Measurements from ENCODE around the gene TCF19.
A peak's percentile ranks its signal among the peaks of the same experiment; 100 is the strongest.
"Not testable (repeated sequence)": the region's sequence is repeated elsewhere in the genome, so short reads cannot be mapped to it uniquely, and the experiment has no call there.

Gene TCF19

DNA sequence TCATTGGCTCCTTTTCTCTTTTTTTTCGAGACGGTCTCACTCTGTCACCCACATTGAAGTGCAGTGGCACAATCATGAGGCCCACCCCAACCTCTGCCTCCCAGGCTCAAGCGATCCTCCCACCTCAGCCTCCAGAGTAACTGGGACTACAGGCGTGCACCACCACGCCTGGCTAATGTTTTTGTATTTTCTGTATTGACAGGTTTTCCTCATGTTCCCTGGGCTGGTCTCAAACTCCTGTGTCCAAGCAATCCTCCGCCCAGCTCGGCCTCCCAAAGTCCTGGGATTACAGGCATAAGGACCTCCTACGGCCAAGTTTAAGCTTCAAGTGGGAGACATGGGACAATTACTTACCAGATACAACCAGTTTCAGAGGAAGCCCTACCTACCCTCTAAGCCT is 21.5 kb downstream of the TCF19 start:
- DNase-seq: no peak
- ATAC-seq: no peak

DNA sequence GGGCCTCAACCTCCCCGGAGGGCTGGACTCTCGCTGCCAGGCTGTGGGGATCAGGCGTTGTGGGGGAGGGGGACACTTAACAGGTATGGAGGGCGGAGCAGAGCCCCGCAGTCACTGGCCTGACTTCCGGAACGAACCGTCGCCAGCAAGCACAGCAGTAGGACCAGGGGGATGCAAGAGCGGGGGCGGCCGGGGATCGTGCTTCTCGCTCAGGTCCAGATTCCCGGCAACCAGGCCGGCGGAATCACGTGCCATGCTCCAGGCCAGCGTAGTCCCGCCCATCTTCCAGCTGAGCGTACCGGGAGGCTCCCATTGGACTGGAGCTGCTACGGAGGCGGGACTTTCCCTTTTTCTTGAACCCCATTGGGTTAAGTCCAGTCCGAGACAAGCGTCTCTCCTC is 22.1 kb downstream of the TCF19 start:
- DNase-seq: peak; percentile 77
- ATAC-seq: peak; percentile 99

DNA sequence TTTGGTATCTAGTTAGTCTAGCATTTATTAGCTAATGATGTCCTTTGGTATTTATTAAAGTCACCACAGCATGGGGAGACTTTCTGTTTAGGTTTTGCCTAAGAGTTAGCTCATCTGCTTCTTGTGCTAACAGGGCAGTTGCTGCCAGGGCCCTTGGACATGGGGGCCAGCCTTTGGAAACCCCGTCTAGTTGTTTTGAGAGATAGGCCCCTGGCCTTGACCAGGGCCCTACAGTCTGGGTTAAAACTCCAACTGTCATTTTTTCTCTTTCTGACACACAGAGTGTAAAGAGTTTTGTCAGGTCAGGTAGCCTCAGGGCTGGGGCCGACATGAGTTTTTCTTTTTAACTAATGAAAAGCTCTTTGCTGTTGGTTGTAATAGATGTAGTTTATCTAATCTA is 24.9 kb downstream of the TCF19 start:
- not testable (repeated sequence) for DNase-seq, ATAC-seq

DNA sequence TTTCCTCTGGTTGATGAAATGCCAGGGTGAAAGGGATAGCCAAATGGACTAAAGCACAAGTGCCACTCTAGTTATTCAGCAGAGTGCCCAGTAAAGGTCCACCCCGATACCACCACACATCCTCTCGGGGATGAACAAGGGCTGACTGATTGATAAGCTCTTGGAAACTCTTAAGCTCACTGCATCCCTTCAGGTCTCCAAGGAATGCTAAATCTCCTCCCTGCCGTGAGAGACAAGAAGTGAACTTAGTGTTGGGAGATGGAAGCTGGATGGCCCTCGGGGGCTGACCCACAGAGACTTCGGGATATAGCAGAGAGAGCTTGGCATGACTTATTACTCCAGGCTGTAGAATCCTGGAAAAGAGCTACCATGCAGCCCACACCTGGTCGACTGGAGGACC is 25.5 kb downstream of the TCF19 start:
- not testable (repeated sequence) for DNase-seq, ATAC-seq

DNA sequence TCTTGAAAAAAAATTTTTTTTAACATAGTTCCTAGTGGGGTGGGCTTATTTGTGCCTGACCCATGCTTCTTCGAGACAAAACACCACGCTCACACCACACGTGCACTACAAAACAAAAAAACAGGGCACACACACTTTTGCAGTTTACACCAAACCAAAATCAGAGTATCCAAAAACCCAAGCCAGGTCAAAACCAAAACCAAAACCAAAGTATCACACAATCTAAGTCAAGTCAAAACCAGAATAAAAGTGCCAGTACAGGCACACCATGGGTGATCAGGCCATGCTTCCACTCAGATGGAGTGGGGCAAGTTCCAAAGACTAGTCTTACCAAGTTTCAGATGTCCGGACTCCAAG is 27.3 kb downstream of the TCF19 start:
- not testable (repeated sequence) for ATAC-seq, DNase-seq

DNA sequence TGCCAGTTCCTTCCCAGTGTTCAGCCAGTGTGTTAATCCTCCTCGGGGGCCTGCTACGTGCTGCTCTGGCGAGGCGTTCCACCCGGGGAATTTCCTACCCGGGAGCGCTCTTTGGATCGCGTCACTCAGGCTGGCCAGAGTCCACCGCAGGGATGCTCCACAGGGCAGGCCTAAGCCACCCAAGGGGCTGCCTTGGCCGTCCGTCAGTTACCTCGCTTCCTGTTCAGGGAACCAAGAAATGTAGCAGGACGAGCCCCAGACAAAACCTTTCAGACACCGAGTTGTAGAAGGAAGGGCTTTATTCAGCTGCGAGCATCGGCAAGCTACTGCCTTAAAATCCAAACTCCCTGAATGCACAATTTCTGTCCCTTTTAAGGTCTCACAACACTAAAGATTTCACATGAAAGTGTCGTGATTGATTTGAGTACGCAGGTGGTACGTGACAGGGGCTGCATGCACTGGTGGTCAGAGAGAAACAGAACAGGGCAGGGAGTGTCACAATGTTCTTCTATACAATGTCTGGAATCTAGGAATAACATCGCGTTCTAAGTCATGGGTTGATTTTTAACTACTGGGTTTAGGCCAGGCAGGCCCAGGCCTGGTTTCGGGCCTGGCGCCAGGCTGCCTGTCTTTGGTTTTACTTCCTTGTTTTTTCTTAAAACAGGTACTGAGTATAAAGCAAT is 27.8 kb downstream of the TCF19 start:
- no peak for ATAC-seq

DNA sequence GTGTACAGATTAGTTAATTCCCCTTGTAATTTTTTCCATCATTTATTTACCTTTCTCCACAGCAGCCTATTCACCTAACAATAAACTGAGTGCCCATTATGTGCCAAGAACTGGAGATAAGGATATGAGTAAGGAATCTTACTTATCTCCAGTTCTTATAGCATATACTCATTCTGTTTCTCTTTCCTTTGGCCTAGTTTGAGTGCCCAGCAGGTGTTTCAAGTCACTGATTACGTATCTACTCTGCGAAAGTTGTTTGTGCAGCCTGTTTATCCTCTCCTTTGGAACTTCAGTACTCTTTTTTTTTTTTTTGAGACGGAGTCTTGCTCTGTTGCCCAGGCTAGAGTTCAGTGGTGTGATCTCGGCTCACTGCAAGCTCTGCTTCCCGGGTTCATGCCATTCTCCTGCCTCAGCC is 29.4 kb downstream of the TCF19 start:
- ATAC-seq (no peak), DNase-seq (no peak)

More for the DNA sequence above, 27.8 kb downstream of the TCF19 start:
- DNase-seq: no peak

DNA sequence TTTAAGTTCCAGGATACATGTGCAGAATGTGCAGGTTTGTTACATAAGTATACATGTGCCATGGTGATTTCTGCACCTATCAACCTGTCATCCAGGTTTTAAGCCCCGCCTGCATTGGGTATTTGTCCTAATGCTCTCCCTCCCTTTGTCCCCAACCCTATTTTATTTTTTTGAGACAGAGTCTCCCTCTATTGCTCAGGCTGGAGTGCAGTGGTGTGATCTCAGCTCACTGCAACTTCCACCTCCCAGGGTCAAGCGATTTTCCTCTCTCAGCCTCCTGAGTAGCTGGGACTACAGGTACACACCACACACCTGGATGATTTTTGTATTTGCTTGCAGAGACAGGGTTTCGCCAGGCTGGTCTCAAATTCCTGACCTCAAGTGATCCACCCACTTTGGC is 30.8 kb downstream of the TCF19 start:
- ATAC-seq, DNase-seq: not testable (repeated sequence)

DNA sequence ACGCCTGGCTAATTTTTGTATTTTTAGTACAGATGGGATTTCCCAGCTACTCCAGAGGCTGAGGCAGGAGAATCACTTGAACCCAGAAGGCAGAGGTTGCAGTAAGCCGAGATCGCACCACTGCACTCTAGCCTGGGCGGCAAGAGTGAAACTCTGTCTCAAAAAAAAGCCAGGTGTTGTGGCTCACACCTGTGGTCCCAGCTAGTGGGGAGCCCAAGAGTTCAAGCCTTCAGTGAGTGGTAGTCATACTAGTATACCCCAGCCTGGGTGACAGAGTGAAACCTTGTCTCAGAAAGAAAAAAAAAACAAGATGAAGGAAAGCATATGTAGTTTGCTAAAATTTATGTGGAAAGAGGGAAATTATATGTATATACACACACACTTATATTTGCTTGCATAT is 32.1 kb downstream of the TCF19 start:
- ATAC-seq: peak; percentile 23
- DNase-seq: no peak

DNA sequence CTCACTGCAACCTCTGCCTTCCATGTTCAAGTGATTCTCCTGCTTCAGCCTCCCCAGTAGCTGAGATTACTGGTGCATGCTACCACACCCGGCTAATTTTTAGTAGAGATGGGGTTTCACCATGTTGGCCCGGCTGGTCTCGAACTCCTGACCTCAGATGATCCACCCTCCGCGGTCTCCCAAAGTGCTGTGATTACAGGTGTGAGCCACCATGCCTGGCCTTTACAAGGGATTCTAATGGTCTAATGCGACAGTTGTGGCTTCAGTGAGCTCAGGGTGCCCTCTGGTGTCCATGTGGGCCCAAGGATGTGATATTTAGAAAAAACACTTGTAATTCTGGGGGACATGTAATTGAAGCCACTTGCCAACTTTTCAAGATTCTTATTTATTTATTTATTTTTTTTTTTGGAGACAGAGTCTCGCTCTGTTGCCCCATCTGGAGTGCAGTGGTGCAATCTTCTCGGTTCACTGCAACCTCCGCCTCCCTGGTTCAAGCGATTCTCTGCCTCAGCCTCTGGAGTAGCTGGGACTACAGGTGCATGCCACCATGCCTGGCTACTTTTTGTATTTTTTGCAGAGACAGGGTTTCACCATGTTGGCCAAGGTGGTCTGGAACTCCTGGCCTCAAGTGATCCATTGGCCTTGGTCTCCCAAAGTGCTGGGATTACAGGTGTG is 34.2 kb downstream of the TCF19 start:
- peak; percentile 72 for DNase-seq
- peak; percentile 42 for ATAC-seq

DNA sequence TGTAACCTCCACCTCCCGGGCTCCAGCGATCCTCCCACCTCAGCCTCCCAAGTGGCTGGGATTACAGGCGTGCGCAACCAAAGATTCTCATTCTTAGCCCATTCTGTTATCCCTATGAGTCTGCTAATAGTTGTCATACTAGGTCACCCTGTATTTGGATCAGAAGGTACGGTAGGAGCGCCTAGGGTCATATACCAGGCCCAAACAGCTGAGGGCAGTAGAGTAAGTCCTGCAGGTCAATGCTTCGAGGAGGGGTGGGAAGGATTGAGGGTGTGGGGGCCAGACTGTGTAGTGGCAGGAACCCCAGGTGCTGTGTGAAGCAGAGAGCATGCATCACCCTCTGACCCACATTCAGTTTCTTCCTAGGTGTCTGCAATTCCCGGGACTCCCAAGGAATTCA is 34.8 kb downstream of the TCF19 start:
- DNase-seq (no peak), ATAC-seq (no peak)

DNA sequence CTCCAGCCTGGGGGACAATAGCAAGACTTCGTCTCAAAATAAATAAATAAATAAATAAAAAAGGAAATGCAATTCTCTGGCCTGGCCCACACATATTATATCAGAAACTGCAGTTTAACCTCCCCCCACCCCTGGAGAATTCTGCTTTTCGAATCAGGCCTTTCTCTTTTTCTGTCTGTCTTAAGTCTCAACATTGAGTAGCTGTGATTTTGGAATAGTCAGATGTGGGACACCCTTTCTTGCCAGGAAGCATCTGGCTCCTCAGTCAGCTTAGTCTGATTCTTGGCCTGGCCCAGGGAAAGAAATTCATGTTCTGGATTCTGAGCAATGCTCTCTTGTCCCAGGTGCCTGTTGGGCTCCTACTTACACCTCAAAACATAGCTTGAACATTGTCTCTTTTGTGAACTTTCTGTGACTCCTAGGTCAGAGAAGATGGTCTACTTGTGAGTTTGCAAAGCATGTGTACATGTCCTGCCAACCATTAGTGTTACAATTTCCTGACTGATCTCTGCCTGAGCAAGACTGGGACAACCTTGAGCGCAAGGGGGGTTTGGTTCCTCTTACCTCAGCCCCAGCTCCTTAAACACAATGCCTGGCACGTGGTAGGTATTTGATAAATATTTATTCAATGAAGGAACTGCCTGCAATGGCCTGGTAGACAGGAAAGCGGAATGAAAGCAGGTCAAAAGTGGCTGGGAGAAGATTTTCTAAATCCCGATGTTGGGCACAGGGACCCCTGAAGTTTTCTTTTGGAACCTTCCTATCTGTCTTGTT is 35.9 kb downstream of the TCF19 start:
- ATAC-seq (no peak), DNase-seq (no peak)

DNA sequence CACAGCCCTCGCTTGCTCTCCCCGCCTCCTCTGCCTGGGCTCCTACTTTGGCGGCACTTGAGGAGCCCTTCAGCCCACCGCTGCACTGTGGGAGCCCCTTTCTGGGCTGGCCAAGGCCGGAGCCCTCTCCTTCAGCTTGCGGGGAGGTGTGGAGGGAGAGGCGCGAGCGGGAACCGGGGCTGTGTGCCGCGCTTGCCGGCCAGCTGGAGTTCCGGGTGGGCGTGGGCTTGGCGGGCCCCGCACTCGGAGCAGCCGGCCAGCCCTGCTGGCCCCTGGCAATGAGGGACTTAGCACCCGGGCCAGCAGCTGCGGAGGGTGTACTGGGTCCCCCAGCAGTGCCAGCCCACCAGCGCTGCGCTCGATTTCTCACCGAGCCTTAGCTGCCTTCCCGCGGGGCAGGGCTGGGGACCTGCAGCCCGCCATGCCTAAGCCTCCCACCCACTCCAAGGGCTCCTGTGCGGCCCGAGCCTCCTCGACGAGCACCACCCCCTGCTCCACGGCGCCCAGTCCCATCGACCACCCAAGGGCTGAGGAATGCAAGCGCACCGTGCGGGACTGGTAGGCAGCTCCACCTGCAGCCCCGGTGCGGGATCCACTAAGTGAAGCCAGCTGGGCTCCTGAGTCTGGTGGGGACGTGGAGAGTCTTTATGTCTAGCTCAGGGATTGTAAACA is 37.1 kb downstream of the TCF19 start:
- DNase-seq, ATAC-seq: not testable (repeated sequence)

DNA sequence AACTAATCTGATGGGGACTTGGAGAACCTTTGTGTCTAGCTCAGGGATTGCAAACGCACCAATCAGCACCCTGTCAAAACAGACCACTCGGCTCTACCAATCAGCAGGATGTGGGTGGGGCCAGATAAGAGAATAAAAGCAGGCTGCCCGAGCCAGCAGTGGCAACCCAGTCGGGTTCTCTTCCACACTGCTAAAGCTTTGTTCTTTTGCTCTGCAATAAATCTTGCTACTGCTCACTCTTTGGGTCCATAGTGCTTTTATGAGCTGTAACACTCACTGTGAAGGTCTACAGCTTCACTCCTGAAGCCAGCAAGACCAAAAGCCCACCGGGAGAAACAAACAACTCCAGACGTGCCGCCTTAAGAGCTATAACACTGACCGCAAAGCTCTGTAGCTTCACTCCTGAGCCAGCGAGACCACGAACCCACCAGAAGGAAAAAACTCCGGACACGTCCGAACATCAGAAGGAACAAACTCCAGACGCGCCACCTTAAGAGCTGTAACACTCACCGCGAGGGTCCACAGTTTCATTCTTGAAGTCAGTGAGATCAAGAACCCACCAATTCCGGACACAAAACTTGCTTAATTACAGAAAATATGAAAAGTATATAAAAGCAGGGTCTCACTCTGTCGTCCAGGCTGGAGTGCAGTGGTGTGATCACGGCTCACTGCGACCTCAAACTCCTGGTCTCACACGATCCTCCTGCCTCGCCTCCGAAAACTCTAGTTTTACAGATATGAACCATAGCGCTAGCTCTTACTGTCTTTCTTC is 38.0 kb downstream of the TCF19 start:
- DNase-seq: not testable (repeated sequence)

DNA sequence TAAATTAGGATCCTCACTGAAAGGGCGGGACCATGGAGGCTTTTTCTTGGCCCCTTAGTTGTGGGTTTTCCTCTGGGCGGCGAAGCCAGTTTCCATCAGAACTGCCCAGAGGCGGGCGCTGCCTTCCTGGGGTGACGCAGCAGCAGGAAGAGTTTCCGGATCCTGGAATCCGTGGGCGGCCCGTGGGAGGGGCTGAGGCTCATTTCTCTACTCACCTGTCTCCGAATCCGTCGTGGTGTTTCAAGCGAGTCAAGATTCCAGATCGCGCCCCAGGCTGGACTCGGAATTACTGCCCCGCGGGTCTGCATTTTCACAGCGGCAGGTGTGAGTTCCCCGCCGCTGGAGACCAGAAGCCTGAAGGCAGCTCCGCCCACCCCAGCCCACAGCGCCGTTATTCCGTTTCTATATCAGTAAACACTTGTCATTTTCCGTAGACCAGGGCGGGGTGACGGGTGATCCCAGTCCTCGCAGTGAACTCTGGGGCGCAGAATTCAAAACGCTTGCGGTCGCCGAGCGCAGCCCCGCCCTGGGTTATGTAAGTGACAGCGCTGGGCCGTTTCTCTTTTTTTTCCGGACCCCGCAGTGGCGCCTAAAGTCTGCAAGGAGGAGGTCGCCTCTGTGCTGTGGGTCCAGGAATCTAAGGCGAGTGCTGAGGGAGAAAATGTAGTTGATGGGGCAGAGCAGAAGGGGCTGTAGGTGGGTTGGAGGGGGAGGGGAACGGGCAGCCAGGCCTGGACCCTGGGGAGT is 39.3 kb downstream of the TCF19 start:
- peak; percentile 91 for DNase-seq

More for the DNA sequence above, 38.0 kb downstream of the TCF19 start:
- ATAC-seq: not testable (repeated sequence)

DNA sequence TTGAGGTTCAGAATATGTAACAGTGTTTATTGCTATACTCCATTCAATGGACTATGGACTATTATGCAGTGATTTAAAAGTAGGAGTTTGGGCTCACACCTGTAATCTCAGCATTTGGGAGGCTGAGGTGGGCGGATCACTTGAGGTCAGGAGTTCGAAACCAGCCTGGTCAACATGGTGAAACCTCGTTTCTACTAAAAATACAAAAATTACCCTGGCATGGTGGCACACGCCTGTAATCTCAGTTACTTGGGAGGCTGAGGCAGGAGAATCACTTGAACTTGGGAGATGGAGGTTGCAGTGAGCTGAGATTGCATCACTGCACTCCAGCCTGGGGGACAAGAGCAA is 40.7 kb downstream of the TCF19 start:
- not testable (repeated sequence) for DNase-seq

More for the DNA sequence above, 39.3 kb downstream of the TCF19 start:
- ATAC-seq: peak; percentile 78

DNA sequence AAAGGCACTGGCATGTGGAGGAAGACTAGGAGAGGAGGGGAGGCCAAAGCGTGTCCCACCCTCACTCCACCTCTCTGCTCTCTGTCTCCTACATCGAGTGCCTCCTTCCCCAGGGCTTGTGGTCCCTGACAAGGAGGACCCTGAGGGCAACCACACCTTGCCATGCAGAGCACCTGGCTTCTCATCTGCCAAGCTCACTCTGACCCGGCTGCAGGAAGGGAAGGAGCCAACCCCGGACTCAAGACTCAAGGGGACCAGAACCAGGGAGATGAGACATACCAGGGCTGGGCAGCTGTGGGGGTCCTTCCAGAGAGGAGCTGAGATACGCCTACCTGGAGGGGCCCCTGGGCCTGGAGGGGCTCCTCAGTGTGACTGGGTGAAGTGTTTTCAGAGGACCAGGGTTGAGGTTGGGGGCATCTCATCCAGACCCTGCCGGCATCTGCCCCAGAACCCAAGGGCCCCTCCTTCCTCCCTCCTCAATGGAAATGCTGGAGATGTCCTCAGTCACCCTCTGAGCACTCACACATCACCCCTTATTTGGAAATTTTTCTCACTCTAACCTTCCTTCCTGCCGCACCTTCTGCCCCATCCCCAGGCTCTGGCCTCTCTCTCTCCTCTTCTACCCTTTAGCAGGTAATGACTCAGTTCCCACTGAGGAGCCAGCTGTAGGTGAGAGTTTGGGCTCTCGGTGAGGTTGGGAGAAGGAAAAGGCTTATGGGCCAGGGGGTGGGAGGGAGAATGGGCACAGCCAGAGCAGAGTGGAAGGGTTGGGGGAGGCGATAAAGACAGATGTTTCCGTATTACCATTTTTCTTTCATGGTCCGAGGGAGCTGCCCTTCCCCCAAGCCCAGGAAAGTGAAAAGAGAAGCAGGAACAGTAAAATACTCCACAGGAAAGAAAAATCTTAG is 44.1 kb downstream of the TCF19 start:
- ATAC-seq: peak; percentile 5
- DNase-seq: peak; percentile 37

More for the DNA sequence above, 40.7 kb downstream of the TCF19 start:
- ATAC-seq: not testable (repeated sequence)

DNA sequence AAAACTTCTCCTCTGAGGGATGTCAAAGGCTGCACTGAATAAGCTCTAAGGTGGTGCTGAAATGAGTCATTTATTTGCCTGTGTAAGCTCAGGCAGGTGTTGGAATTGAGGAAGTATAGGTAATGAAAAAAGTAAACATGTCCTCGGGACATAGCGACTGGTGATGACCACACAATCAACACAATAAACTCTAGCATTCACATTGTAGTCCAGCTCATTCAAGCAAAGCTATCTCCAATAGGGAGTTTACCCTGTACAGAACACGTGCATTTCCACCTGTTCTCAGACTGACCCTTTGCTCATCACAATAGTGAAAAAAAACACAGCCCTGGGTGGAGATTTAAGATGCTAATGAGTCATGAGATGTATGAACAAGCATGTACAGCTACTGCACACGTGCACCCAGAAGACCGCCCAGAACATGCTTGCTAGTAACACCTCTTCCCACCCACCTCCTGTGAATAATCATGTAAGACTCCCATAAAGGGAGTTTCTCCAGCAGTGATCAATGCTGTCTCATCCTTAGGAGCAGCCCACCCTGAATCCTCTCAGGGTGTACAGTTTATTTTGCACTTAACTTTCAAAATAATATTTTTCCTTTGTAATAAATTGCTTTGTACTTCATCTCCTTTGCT is 45.1 kb downstream of the TCF19 start:
- DNase-seq: peak; percentile 62

DNA sequence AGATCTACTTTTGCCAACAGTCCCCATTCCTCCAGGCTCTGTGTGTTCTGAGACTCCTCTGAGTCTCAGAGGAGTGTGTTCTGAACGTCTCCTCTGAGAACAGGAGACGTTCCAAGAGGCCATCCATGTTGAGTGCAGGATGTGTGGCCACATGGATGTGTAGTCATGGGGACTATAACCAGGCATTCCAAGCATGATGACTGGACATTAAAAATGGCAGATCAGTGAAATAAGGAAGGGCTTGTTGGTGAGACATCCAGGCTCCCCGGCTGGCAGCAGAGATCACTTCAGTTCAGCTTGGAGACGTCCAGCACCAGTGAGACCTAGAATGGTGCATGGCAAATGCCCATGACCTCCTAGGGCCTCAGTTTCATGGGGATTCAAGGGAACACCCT is 46.4 kb downstream of the TCF19 start:
- DNase-seq: no peak
- ATAC-seq: no peak

More for the DNA sequence above, 45.1 kb downstream of the TCF19 start:
- peak; percentile 88 for ATAC-seq
